Neural cell (in vitro differentiated cells): Measurements from ENCODE around the gene CCND1.

ENCODE experiments used
- EP300 ChIP-seq: fragments of 450-650 bp; conservative IDR thresholded peaks from 2 replicates; pipeline ENCODE4 v1.6.1; 2014; ENCODE audit warnings: antibody characterized with exemption, mild to moderate bottlenecking, moderate library complexity; ENCODE audit not compliant: poor library complexity, severe bottlenecking
- MXI1 ChIP-seq: fragments of 450-650 bp; conservative IDR thresholded peaks from 2 replicates; pipeline ENCODE4 v1.6.1; 2014; ENCODE audit warnings: antibody characterized with exemption, mild to moderate bottlenecking; ENCODE audit not compliant: poor library complexity, severe bottlenecking
- POLR2AphosphoS5 ChIP-seq: IDR thresholded peaks from 2 replicates; pipeline ENCODE4 v1.6.1; 2012
- TAF1 ChIP-seq: IDR thresholded peaks from 2 replicates; pipeline ENCODE4 v1.6.1; 2012; ENCODE audit warnings: low read depth
- TF ChIP-seq, protein P1 (sequence below): fragments of 450-650 bp; IDR thresholded peaks from 2 replicates; pipeline ENCODE4 v1.5.1; 2014; ENCODE audit warnings: antibody characterized with exemption, mild to moderate bottlenecking, moderate library complexity; ENCODE audit not compliant: poor library complexity, severe bottlenecking

DNA sequence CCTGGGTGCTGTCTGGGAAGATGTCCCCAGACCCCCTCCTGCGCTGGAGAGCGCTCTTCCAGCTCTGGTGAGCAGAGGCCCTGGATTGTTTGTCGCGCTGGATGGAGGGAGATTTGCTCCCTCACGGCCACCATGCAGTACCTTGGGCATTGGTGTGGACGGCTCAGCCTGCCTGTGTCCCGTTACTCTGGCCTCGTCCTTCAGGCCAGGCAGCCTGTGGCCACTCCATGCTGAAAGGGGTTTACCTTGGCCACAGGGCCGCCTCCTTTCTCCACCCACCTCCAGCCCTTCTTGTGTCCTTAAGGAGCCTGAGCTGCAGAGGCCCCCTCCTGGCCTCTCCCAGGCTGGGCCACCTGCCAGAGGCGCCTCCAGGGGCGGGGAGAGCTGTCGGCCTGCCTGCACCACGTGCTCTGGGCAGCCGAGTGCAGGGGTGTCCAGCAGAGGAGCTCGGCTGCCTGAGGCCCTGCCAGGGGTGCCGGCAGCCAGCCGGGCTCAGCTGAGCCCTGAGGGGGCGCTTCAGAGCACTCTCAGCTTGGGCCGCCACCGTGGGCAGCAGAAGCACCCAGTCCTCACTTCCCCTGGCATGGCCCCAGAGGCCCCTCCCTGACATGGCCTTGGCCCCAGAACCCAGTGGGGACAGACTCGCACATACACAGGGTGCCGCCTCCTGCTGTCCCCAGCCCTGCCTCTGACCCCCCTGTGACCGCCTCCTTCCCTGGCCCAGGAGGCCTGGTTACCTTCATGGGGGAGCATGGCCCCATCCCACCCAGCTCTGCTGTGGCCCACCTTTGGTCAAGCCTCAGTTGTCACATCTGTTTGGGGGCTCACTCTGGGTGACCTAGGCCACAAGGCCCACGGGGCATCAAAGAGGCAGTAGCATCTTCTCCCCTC is 3.4 kb downstream of the CCND1 start:
- TF ChIP-seq, protein P1, sequence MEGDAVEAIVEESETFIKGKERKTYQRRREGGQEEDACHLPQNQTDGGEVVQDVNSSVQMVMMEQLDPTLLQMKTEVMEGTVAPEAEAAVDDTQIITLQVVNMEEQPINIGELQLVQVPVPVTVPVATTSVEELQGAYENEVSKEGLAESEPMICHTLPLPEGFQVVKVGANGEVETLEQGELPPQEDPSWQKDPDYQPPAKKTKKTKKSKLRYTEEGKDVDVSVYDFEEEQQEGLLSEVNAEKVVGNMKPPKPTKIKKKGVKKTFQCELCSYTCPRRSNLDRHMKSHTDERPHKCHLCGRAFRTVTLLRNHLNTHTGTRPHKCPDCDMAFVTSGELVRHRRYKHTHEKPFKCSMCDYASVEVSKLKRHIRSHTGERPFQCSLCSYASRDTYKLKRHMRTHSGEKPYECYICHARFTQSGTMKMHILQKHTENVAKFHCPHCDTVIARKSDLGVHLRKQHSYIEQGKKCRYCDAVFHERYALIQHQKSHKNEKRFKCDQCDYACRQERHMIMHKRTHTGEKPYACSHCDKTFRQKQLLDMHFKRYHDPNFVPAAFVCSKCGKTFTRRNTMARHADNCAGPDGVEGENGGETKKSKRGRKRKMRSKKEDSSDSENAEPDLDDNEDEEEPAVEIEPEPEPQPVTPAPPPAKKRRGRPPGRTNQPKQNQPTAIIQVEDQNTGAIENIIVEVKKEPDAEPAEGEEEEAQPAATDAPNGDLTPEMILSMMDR, result no peak
- TF ChIP-seq MXI1 (no peak), TAF1 (no peak), POLR2AphosphoS5 (no peak), EP300 (no peak)
